HEK293 (cell line): ENCODE results near the gene TBC1D24.

Source experiments
- CTCF ChIA-PET: fragments of 350-600 bp; formaldehyde crosslinking; extraction: SDS; loops from one replicate; lab custom pipeline; 2021; ENCODE audit warnings: antibody characterized with exemption; lab: Yijun Ruan, JAX
- POLR2A ChIA-PET: fragments of 300-600 bp; formaldehyde crosslinking; extraction: SDS; loops from one replicate; lab custom pipeline; 2020; ENCODE audit warnings: antibody characterized with exemption, inconsistent platforms; lab: Yijun Ruan, JAX
- H3K27ac ChIP-seq: fragments of 200-500 bp; sonication (Bioruptor generic); 2 replicates; pipeline ENCODE4 v1.5.1; 2014; ENCODE audit warnings: low read depth, low read length, control low read depth, inconsistent platforms; ENCODE audit errors: extremely low read depth
- H3K36me3 ChIP-seq, 2 experiments: fragments of 200-500 bp in 1 of 2; sonication (Bioruptor generic) in 1 of 2; 1 replicate in 1 of 2; 2 replicates in 1 of 2; pipeline ENCODE4 v1.5.1; 2014 to 2017; ENCODE audit warnings: inconsistent platforms in 2 of 2, low read length in 2 of 2; ENCODE audit not compliant: control insufficient read depth in 2 of 2, insufficient read depth in 1 of 2
- H3K4me1 ChIP-seq: fragments of 200-500 bp; sonication (Bioruptor generic); 2 replicates; pipeline ENCODE4 v1.5.1; 2014; ENCODE audit warnings: mild to moderate bottlenecking, low read length, inconsistent platforms; ENCODE audit not compliant: control insufficient read depth, insufficient read depth
- H3K4me3 ChIP-seq: 2 replicates; pipeline ENCODE4 v1.5.1; 2011; ENCODE audit warnings: low read depth, mild to moderate bottlenecking, control low read depth, low read length, moderate library complexity
- H3K9me3 ChIP-seq: fragments of 200-500 bp; sonication (Bioruptor generic); 2 replicates; pipeline ENCODE4 v1.5.1; 2014; ENCODE audit warnings: low read depth, low read length, inconsistent platforms; ENCODE audit not compliant: control insufficient read depth, insufficient read depth
- FEZF1 ChIP-seq: fragments of 450-650 bp; formaldehyde crosslinking; IDR thresholded peaks from 2 replicates; pipeline ENCODE4 v1.5.1; 2016; ENCODE audit warnings: missing biosample characterization, missing genetic modification characterization
- HOXD13 ChIP-seq: sonication (generic); formaldehyde crosslinking; IDR thresholded peaks from 2 replicates; pipeline ENCODE4 v1.8.0; 2022; ENCODE audit warnings: missing genetic modification reagents, borderline replicate concordance
- ZBTB11 ChIP-seq: fragments of 450-650 bp; formaldehyde crosslinking; conservative IDR thresholded peaks from 2 replicates; pipeline ENCODE4 v1.5.1; 2016; ENCODE audit warnings: low read depth, missing biosample characterization, missing genetic modification characterization
- ZNF175 ChIP-seq: fragments of 450-650 bp; formaldehyde crosslinking; IDR thresholded peaks from 2 replicates; pipeline ENCODE4 v1.5.1; 2016; ENCODE audit warnings: missing biosample characterization, missing genetic modification characterization
- ZNF341 ChIP-seq: fragments of 450-650 bp; formaldehyde crosslinking; IDR thresholded peaks from 2 replicates; pipeline ENCODE4; 2016; ENCODE audit warnings: low read depth, missing biosample characterization, missing genetic modification characterization
- TF ChIP-seq, protein P1 (sequence below): fragments of 450-650 bp; formaldehyde crosslinking; IDR thresholded peaks from 2 replicates; pipeline ENCODE4 v1.5.1; 2016; ENCODE audit warnings: missing biosample characterization, missing genetic modification characterization, borderline replicate concordance
- TF ChIP-seq, protein P2 (sequence below): fragments of 450-650 bp; formaldehyde crosslinking; IDR thresholded peaks from 2 replicates; pipeline ENCODE4 v1.5.1; 2016; ENCODE audit warnings: missing biosample characterization, missing genetic modification characterization
- TF ChIP-seq, protein P3 (sequence below): fragments of 450-650 bp; formaldehyde crosslinking; IDR thresholded peaks from 2 replicates; pipeline ENCODE4 v1.5.1; 2016; ENCODE audit warnings: missing biosample characterization, missing genetic modification characterization

Gene TBC1D24

DNA sequence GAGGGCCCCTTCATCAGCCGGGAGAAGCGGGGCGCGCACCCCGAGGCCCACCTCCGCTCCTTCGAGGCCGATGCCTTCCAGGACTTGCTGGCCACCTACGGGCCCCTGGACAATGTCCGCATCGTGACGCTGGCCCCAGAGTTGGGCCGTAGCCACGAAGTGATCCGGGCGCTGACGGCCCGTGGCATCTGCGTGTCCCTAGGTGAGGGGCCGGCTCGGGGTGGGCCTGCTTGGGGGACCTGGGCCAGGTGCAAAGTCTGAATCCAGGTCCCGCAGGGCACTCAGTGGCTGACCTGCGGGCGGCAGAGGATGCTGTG is 52.8 kb downstream of the TBC1D24 start (continued):
- TF ChIP-seq, protein P1, sequence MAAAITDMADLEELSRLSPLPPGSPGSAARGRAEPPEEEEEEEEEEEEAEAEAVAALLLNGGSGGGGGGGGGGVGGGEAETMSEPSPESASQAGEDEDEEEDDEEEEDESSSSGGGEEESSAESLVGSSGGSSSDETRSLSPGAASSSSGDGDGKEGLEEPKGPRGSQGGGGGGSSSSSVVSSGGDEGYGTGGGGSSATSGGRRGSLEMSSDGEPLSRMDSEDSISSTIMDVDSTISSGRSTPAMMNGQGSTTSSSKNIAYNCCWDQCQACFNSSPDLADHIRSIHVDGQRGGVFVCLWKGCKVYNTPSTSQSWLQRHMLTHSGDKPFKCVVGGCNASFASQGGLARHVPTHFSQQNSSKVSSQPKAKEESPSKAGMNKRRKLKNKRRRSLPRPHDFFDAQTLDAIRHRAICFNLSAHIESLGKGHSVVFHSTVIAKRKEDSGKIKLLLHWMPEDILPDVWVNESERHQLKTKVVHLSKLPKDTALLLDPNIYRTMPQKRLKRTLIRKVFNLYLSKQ (tag by site-specific recombination), result no peak
- no peak for TF ChIP-seq ZNF175 (tag by site-specific recombination)
- TF ChIP-seq, all 188 proteins: peak for 0

DNA sequence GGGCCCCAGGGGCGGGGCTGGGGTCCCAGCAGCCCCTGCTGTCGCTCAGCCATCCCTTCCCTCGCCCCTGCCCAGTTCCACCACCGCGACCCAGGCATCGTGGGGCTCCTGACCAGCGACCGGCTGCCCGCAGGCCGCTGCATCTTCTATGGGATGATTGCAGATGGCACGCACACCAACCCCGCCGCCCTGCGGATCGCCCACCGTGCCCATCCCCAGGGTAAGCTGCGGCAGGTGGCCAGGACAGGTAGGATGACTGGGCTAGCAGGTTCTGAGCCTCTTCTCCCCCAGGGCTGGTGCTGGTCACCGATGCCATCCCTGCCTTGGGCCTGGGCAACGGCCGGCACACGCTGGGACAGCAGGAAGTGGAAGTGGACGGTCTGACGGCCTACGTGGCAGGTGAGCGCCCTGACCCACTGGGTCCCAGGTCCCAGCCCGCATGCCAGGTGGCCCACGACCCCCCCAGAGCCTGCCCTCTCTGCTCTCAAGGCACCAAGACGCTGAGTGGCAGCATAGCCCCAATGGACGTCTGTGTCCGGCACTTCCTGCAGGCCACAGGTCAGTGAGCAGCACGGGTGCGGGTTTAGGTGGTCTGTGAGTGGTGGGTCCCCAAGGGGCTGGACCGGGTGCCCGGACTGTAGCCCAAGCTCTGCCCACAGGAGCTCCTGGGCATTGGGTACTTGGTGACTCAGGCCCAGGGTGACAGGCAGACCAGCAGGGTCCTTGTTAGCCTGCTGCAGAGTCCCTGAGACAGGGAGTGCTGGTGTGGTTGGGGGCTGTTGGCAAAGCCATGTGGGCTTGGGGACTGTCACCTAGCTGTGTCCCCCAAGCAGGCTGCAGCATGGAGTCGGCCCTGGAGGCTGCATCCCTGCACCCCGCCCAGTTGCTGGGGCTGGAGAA is 53.5 kb downstream of the TBC1D24 start:
- H3K9me3 ChIP-seq, result no peaks in the 10 kb centered on the region
- CTCF ChIA-PET, result no interaction called here

More for the DNA sequence above, 53.5 kb downstream of the TBC1D24 start:
- Histone ChIP-seq H3K36me3 (peaks cover 0 to 70% of the 10 kb centered on the region in 2 experiments; a peak in 1 of 3 replicates), H3K4me3 (no peak overlapping the region), H3K27ac (no peak overlapping the region), H3K4me1 (peaks cover 3% of the 10 kb centered on the region; the same call in 1 of the 2 replicates)
- POLR2A ChIA-PET, result interaction anchor here (1.0 kb wide), 1 partner anchor 8 kb away, joined by 3 read pairs; the partner anchor contains the start of gene AMDHD2
- TF ChIP-seq, protein P2, sequence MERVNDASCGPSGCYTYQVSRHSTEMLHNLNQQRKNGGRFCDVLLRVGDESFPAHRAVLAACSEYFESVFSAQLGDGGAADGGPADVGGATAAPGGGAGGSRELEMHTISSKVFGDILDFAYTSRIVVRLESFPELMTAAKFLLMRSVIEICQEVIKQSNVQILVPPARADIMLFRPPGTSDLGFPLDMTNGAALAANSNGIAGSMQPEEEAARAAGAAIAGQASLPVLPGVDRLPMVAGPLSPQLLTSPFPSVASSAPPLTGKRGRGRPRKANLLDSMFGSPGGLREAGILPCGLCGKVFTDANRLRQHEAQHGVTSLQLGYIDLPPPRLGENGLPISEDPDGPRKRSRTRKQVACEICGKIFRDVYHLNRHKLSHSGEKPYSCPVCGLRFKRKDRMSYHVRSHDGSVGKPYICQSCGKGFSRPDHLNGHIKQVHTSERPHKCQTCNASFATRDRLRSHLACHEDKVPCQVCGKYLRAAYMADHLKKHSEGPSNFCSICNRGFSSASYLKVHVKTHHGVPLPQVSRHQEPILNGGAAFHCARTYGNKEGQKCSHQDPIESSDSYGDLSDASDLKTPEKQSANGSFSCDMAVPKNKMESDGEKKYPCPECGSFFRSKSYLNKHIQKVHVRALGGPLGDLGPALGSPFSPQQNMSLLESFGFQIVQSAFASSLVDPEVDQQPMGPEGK (tag by site-specific recombination), result no peak
- no peak for TF ChIP-seq FEZF1
- TF ChIP-seq HOXD13 (CRISPR knock-in tag), result no peak
- TF ChIP-seq, protein P3, sequence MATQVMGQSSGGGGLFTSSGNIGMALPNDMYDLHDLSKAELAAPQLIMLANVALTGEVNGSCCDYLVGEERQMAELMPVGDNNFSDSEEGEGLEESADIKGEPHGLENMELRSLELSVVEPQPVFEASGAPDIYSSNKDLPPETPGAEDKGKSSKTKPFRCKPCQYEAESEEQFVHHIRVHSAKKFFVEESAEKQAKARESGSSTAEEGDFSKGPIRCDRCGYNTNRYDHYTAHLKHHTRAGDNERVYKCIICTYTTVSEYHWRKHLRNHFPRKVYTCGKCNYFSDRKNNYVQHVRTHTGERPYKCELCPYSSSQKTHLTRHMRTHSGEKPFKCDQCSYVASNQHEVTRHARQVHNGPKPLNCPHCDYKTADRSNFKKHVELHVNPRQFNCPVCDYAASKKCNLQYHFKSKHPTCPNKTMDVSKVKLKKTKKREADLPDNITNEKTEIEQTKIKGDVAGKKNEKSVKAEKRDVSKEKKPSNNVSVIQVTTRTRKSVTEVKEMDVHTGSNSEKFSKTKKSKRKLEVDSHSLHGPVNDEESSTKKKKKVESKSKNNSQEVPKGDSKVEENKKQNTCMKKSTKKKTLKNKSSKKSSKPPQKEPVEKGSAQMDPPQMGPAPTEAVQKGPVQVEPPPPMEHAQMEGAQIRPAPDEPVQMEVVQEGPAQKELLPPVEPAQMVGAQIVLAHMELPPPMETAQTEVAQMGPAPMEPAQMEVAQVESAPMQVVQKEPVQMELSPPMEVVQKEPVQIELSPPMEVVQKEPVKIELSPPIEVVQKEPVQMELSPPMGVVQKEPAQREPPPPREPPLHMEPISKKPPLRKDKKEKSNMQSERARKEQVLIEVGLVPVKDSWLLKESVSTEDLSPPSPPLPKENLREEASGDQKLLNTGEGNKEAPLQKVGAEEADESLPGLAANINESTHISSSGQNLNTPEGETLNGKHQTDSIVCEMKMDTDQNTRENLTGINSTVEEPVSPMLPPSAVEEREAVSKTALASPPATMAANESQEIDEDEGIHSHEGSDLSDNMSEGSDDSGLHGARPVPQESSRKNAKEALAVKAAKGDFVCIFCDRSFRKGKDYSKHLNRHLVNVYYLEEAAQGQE (tag by site-specific recombination), result no peak
- TF ChIP-seq ZNF341, result no peak
- TF ChIP-seq ZBTB11 (tag by site-specific recombination), result no peak
